Measurements from ENCODE around the gene DPH6.

- no peak for TF ChIP-seq ZFX (IDR thresholded peaks at IDR 0.05; ENCODE audit: borderline replicate concordance)
- TF ChIP-seq CTCF (IDR thresholded peaks at IDR 0.05): no peak
Measured at GRCh38 chr15:35535365-35535916, 10.5 kb downstream of the DPH6 start.

Data from 22Rv1 (cell line).